AG10803 (cell line): Measurements from ENCODE around the gene GPC5.
A peak's percentile ranks its signal among the peaks of the same experiment; 100 is the strongest.
"Not testable (repeated sequence)": the region's sequence is repeated elsewhere in the genome, so short reads cannot be mapped to it uniquely, and the experiment has no call there.

Source experiments
- DNase-seq: peaks from one replicate; pipeline ENCODE4 v3.0.0; 2010; ENCODE audit warnings: low read depth
- H3K4me3 ChIP-seq: 2 replicates; pipeline ENCODE4 v1.5.1; 2011; ENCODE audit warnings: mild to moderate bottlenecking, low read length, control low read depth
- TF ChIP-seq, protein P1 (sequence below): conservative IDR thresholded peaks from 2 replicates; pipeline ENCODE4 v1.5.1; 2011; ENCODE audit warnings: mild to moderate bottlenecking, low read length, control low read depth, inconsistent platforms

GPC5 gene

DNA sequence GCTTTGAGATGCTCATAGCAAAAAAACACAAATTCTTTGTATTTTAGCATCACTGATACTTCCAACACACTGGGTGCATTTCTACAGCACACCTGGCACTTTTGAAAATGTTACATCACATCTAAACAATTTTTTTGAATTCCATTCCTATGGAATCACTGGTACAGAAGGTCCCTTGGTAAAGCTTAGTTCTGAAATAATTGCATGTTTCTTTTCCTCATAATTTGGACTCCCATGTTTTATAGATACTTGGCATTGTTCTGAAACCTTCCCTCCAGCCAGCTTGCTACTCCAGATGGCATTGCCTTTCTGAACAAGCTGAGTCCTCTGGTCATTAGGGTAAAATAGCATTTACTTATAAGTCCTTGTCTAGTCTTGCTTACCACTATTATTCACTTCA, 1346.8 kb downstream of the GPC5 start:
- no peak for DNase-seq
- H3K4me3 ChIP-seq: no peak overlapping the region
- TF ChIP-seq, protein P1, sequence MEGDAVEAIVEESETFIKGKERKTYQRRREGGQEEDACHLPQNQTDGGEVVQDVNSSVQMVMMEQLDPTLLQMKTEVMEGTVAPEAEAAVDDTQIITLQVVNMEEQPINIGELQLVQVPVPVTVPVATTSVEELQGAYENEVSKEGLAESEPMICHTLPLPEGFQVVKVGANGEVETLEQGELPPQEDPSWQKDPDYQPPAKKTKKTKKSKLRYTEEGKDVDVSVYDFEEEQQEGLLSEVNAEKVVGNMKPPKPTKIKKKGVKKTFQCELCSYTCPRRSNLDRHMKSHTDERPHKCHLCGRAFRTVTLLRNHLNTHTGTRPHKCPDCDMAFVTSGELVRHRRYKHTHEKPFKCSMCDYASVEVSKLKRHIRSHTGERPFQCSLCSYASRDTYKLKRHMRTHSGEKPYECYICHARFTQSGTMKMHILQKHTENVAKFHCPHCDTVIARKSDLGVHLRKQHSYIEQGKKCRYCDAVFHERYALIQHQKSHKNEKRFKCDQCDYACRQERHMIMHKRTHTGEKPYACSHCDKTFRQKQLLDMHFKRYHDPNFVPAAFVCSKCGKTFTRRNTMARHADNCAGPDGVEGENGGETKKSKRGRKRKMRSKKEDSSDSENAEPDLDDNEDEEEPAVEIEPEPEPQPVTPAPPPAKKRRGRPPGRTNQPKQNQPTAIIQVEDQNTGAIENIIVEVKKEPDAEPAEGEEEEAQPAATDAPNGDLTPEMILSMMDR: no peak

DNA sequence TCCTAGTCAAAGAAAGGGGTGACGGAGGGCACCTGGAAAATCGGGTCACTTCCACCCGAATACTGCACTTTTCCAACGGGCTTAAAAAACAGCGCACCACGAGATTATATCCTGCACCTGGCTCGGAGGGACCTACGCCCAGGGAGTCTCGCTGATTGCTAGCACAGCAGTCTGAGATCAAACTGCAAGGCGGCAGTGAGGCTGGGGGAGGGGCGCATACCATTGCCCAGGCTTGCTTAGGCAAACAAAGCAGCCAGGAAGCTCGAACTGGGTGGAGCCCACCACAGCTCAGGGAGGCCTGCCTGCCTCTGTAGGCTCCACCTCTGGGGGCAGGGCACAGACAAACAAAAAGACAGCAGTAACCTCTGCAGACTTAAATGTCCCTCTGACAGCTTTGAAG, 1354.3 kb downstream of the GPC5 start:
- not testable (repeated sequence) for H3K4me3 ChIP-seq, DNase-seq

DNA sequence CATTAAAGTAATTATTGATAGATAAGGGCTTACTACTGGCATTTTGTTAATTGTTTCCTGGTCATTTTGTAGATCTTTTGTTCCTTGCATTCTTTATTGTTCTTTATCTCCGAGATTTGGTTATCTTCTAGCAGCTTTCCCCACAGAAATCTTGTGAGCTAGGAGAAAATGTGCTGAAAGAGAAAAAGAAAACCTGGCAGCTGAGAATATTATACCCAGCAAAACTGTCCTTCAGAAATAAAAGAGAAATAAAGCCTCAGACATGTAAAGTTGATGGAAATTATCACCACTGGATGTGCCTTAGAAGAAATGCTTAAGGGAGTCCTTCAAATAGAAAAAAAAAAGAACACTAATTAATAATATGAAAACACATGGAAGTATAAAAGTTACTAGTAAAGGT, 1363.3 kb downstream of the GPC5 start:
- no peak overlapping the region for H3K4me3 ChIP-seq
- no peak for DNase-seq
- TF ChIP-seq, protein P1: no peak

DNA sequence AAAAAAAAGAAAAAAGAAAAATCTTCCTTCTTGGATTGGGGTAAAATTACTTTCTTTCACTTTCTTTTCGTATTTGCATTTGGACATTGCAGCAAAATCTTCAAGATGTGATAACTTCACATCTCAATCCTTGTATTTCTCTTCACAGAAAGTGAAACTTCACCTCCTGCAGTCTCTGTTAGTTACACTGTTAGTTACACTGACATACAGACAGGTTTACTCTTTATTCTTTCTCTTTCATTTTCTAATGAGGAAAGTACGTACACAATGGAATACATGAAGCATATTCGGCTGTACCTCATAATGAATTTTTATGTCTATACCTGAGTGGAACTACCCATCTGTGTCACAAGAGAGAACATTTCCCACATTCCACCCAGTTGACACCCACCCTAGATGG, 1369.0 kb downstream of the GPC5 start:
- no peak overlapping the region; the same call in 1 of the 2 replicates for H3K4me3 ChIP-seq
- no peak for DNase-seq
- TF ChIP-seq, protein P1: no peak

DNA sequence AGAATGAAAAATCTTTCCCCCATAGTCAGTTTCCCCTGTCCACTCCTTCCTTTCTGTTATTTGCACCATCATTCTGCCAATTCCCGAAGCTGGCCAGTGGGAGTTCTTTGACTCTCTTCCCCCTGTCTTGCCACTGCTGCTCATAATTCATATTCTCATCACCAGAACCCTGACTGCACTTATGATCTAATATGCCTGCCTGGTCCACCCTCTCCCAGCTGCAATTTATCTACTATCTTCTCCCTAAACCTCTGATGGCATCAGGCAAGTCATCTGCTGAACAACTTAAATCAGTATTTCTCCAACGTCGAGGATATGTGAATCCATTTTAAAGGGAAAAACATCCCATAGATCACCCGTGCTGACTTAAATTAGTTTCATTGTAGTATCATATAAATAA, 1370.2 kb downstream of the GPC5 start:
- H3K4me3 ChIP-seq: no peak overlapping the region
- TF ChIP-seq, protein P1: no peak

DNA sequence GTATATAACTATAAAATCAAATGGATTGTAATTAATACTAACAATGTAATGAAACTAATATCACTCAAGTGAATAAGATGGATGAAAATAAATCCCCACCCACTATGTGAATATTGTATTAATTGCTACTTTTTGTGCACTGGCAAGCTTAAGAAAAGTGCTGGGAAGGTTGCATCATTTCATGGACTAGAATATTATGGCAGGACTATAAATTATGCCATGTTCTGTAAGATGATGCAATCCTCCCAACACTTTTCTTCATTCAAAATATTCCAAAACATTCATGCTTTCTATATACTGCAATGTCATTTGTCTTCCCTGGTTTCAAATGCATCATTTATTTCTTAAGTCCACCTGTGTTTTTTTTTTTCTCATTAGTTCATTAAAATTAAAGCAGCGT, 1370.6 kb downstream of the GPC5 start:
- H3K4me3 ChIP-seq: no peak overlapping the region
- TF ChIP-seq, protein P1: no peak
- DNase-seq: peak; percentile 25

More for the DNA sequence above, 1370.2 kb downstream of the GPC5 start:
- DNase-seq: no peak

DNA sequence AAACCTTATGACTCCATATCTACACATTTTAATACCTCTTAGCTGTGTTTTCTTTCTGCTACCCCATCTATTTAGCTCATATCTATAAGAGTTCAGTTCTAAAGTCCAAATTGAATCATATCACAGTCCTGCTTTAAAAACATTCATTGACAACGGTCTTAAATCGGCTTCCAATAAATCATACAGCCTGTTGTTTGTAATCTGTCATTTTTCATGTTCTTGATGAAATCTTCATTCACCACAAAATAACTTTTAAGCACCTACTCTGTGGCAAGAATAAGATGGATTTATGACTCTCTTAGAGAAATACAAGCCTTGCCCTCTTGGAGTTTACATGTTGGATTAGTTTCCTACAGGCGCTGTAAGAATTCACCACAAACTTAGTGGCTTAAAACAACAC, 1377.2 kb downstream of the GPC5 start:
- H3K4me3 ChIP-seq: no peak overlapping the region
- no peak for DNase-seq
- TF ChIP-seq, protein P1: no peak
